HG03571 (cell line): ENCODE data around the gene NDUFAF7.
"Not testable (repeated sequence)": the region's sequence is repeated elsewhere in the genome, so short reads cannot be mapped to it uniquely, and the experiment has no call there.

Source experiments
- ATAC-seq: cut with Tn5 transposase; IDR thresholded peaks from one replicate; pipeline ENCODE4 v1.9.1; 2021; ENCODE audit not compliant: unreplicated experiment

The NDUFAF7 gene, protein sequence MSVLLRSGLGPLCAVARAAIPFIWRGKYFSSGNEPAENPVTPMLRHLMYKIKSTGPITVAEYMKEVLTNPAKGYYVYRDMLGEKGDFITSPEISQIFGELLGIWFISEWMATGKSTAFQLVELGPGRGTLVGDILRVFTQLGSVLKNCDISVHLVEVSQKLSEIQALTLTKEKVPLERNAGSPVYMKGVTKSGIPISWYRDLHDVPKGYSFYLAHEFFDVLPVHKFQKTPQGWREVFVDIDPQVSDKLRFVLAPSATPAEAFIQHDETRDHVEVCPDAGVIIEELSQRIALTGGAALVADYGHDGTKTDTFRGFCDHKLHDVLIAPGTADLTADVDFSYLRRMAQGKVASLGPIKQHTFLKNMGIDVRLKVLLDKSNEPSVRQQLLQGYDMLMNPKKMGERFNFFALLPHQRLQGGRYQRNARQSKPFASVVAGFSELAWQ

DNA sequence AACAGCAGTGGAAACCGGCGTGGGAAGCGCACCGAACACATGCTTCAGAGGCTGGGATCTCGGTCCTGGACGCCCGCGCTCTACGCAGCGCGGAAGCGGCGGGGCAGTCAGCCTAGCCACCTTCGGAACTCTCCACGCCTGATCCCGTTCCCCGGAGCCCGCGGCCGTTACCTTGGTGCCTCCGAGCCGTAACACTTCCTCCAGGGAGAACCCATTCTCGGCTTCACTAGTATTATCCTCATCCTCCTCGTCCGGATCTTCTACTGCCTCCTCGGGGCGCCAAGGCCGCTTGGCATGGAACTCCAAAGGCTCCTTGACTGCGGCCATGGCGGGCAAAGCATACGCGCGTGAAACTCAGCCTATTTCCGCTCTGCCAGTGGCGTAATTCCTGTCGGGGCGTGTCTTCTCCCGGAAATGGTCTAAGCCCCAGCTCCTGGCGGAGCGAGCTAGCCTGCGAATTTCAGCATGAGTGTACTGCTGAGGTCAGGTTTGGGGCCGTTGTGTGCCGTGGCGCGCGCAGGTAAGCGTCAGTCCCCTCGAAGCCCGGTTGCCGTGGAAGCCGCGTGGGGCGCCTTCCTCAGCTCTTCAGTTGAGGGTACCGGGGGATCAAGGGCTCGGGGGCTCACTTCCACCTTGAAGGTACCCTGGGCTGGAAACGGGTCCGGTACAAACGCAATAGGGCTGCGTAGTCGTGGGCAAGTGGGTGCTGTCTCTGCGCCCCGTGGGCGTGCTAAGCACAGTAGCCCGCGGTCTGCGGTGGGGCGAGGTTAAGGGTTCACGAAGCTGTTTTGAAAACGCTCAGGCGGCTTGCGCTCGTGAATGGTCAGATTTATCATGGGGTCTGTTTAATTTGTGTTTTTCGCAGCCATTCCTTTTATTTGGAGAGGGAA lies at the start of gene NDUFAF7, which contains the start of gene CEBPZ:
NDUFAF7 (plus strand) TSS at position 418 of the 890 bp plus-strand sequence; CDS start at position 466, 48 bp downstream.
CEBPZ (minus strand) TSS at position 356 of the 890 bp plus-strand sequence; CDS start at position 327, 29 bp downstream.
- ATAC-seq, result peak; percentile 94

DNA sequence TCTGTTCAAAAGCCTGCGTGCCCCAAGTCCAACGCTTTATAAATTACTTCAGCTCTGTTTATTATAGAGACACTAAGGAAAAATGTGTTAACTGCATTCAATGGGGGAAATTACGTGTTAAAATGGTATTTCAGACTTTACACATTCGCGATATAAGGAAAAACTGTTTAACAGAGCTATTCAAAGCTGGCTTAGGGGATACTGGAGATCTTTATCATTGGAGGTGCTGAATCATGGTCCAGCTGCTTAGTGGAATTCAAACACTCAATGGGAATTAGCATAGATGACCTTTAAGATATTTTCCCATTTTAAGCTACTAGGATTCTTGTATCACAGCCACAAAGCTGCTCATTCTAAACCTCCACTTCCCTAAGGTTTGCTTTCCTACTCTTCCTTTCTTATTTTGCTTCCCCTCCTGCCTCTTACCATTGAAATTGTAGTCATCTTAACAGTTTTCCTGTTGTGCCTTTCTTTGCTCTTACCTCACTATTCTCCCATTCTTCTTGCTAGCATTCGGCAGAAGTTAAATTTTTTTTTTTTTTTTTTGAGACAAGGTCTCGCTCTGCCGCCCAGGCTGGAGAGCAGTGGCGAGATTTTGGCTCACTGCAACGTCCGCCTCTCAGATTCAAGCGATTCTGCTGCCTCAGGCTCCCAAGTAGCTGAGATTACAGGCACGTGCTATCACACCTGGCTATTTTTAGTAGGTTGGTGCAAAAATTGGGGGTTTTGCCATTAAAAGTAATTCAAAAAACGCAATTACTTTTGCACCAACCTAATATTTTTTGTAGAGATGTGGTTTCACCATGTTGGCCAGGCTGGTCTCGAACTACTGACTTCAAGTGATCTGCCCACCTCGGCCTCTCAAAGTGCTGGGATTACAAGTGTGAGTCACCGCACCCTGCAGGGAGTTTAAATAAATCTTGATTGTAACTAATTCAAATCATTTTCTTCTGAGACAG lies 49.5 kb upstream of the NDUFAF7 start:
- ATAC-seq, result no peak

DNA sequence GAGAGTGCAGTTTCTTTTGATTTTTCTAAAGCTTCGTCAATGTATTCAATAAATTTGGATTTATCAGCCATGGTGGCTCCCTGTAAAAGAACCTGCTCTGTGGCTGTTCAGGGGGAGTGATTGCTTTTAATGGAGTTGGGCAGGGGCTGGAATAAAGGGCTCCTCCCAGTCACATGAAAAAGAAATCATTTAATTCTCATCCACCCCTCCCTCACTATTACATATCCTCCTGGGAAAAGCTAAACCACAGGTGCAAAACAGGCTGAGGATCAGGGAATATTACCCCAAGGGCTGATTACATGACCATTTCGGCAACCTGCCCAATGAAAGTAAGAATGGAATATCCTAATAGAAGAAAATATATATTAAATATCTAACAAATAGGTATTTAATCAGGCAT lies 42.9 kb upstream of the NDUFAF7 start, which contains the start of gene SULT6B1:
SULT6B1 (minus strand) TSS at position 101 of the 400 bp plus-strand sequence; CDS start at position 71, 30 bp downstream.
- ATAC-seq, result no peak

DNA sequence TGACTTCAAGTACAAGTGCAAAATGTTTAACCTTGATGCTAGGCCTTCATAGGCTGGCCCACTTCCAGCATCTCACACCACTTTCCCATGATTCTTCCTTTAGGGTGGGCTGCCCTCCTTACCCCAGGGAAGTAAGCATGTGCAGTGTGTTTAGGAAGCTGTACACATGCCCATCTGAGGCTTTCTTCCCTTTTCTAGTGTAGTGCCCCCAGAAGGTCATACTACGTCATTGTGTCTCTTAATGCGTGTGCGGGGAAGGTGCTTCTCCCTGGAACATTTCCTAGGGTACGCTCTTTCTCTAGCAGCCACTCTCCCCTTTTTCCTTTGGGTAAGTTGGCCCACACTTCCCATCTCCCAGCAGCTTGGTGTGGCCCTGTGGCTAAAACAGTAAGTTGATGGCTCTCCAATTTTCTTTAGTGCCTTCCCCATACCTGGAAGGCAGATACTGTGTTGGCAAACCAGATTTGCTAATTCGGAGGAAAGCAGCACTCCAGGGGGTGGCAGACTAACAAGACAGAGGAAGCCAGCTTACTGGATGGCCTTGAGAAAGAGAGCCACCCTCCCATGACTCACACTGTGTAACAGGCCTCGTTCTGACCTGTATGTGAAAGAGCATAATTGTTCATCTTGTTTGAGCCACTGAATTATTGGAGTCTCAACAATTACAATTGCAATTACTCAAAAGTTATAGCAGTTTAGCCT lies 41.9 kb upstream of the NDUFAF7 start:
- no peak for ATAC-seq

GRCh38 chr2:37190290-37190689 lies 41.2 kb upstream of the NDUFAF7 start:
- no peak for ATAC-seq

- ATAC-seq, result no peak
Measured at GRCh38 chr2:37191253-37191652, 40.2 kb upstream of the NDUFAF7 start.

- ATAC-seq, result no peak
Measured at GRCh38 chr2:37191747-37192146, 39.7 kb upstream of the NDUFAF7 start.

DNA sequence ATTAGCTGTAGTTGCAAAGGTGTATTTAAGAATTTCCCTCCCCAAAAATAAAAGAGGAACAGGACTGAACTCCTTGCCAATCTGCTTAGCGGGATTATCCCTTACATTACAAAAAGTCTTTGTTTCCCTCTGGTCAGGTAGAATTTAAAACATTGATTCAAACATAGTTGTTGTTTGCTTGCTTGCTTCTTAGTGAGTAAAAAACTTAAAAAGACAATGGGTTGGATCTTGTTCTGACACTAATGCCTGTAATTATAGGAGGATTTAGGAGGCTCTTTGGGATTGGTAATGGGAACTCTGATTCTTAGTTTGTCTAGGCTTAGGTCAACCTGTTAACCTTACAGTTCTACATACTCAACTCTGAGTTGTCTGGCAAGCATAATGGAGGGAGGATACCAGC lies 38.9 kb upstream of the NDUFAF7 start:
- no peak for ATAC-seq

DNA sequence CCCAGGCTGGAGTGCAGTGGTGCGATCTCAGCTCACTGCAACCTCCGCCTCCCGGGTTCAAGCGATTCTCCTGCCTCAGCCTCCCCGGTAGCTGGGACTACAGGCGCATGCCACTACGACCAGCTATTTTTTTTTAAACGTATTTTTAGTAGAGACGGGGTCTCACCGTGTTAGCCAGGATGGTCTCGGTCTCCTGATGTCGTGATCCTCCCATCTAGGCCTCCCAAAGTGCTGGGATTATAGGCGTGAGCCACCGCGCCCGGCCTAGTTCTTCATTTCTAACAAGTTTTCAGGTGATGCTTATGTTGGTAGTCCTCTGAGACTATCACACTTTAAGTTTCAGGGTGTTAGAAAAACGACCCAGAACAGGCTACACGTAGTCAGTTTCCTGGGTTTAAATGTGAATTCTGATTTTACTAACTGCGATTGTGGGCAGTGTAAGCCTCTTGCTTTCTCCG lies 35.6 kb upstream of the NDUFAF7 start:
- ATAC-seq, result not testable (repeated sequence)

GRCh38 chr2:37196320-37197195 lies 34.9 kb upstream of the NDUFAF7 start, which contains the start of gene CEBPZOS:
CEBPZOS (plus strand) TSS chr2:37196496; CDS start chr2:37199705, 3,209 bp downstream.
- ATAC-seq, result peak; percentile 73

DNA sequence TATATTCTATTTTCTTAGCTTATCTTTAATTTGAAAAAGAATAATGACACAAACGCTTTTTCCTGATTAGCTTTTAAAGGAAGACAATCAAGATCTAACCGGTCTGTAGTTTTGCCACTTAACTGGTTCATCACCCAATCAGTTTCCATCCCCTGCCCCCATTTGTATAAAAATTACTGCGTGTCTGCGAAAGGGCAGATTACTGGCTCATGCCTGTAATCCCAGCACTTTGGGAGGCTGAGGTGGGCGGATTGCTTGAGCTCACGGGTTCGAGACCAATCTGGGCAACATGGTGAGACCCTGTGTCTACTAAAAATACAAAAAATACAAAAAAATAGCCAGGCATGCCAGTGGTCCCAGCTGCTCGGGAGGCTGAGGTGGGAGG lies 32.8 kb upstream of the NDUFAF7 start:
- no peak for ATAC-seq

- no peak for ATAC-seq
Measured at GRCh38 chr2:37201208-37201607, 30.2 kb upstream of the NDUFAF7 start.

- ATAC-seq, result no peak
Measured at GRCh38 chr2:37201766-37202165, 29.7 kb upstream of the NDUFAF7 start.

DNA sequence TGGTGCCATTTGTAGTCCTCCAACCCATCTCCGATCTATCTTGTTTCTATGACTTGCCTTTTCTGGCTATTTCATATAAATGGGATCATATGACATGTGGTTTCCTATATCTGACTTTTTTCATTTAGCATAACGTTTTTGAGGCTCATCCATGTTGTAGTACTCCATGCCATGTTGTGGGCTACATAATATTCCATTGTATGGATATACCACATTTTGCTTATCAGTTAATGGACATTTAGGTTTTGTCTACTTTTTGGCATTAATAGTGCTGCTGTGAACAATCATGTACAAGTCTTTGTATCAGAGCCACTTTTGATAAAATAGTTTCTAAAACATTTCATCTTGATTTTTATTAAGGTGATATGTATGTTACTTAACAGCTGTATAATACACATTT lies 27.8 kb upstream of the NDUFAF7 start:
- ATAC-seq, result no peak

DNA sequence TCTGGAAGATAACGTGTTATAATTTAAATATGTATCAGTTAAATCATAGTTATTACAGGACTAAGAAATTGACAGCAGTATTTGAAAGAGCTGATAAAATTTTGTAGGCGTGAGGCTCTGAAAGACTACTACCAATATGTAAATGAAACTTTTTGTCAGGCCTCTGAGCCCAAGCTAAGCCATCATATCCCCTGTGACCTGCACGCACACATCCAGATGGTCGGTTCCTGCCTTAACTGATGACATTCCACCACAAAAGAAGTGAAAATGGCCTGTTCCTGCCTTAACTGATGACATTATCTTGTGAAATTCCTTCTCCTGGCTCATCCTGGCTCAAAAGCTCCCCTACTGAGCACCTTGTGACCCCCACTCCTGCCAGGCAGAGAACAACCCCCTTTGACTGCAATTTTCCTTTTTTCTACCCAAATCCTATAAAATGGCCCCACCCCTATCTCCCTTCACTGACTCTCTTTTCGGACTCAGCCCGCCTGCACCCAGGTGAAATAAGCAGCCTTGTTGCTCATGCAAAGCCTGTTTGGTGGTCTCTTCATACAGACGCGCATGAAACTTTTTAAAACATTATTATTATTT lies 26.3 kb upstream of the NDUFAF7 start:
- not testable (repeated sequence) for ATAC-seq

GRCh38 chr2:37205689-37206341 lies 25.6 kb upstream of the NDUFAF7 start:
- ATAC-seq, result no peak

DNA sequence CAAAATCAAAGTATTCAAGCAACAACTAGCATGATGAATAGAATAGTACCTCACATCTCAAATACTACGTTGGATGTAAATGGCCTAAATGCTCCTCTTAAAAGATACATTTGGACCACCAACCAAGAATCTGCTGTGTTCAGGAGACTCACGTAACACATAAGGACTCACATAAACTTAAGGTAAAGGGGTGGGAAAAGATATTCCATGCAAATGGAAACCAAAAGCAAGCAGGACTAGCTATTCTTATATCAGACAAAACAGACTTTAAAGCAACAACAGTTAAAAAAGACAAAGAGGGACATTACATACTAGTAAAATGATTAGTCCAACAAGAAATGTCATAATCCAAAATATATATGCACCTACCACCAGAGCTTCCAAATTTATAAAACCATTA lies 24.7 kb upstream of the NDUFAF7 start:
- not testable (repeated sequence) for ATAC-seq

GRCh38 chr2:37211212-37211611 lies 20.2 kb upstream of the NDUFAF7 start:
- ATAC-seq, result no peak
